WERI-Rb-1 (cell line): ENCODE measurements around the gene TRIM40.

Experiments
- DNase-seq: peaks from one replicate; pipeline ENCODE4 v3.0.0-alpha.2; 2020
- H3K27ac ChIP-seq: fragments of 250-450 bp; sonication (Bioruptor Pico); 2 replicates; pipeline ENCODE4 v1.5.1; 2020; ENCODE audit warnings: mild to moderate bottlenecking, moderate library complexity
- H3K27me3 ChIP-seq: fragments of 250-450 bp; sonication (Bioruptor Pico); 2 replicates; pipeline ENCODE4 v1.5.1; 2021; ENCODE audit warnings: mild to moderate bottlenecking, low read depth, moderate library complexity; ENCODE audit not compliant: insufficient read depth, severe bottlenecking
- H3K36me3 ChIP-seq: fragments of 250-450 bp; sonication (Bioruptor Pico); 2 replicates; pipeline ENCODE4 v1.5.1; 2020; ENCODE audit warnings: mild to moderate bottlenecking, moderate library complexity
- H3K4me3 ChIP-seq: 2 replicates; pipeline ENCODE4 v1.5.1; 2011; ENCODE audit warnings: low read depth, mild to moderate bottlenecking, control low read depth, low read length
- H3K9me3 ChIP-seq: fragments of 250-450 bp; sonication (Bioruptor Pico); 2 replicates; pipeline ENCODE4 v1.5.1; 2021; ENCODE audit warnings: mild to moderate bottlenecking, moderate library complexity; ENCODE audit not compliant: severe bottlenecking
- TF ChIP-seq, protein P1 (sequence below): IDR thresholded peaks from 2 replicates; pipeline ENCODE4 v1.5.1; 2011; ENCODE audit warnings: low read depth, mild to moderate bottlenecking, control low read depth, inconsistent platforms, low read length

The TRIM40 gene

GRCh38 chr6:30102414-30102969 is 33.4 kb upstream of the TRIM40 start:
- TF ChIP-seq, protein P1, sequence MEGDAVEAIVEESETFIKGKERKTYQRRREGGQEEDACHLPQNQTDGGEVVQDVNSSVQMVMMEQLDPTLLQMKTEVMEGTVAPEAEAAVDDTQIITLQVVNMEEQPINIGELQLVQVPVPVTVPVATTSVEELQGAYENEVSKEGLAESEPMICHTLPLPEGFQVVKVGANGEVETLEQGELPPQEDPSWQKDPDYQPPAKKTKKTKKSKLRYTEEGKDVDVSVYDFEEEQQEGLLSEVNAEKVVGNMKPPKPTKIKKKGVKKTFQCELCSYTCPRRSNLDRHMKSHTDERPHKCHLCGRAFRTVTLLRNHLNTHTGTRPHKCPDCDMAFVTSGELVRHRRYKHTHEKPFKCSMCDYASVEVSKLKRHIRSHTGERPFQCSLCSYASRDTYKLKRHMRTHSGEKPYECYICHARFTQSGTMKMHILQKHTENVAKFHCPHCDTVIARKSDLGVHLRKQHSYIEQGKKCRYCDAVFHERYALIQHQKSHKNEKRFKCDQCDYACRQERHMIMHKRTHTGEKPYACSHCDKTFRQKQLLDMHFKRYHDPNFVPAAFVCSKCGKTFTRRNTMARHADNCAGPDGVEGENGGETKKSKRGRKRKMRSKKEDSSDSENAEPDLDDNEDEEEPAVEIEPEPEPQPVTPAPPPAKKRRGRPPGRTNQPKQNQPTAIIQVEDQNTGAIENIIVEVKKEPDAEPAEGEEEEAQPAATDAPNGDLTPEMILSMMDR, result no peak
- Histone ChIP-seq H3K4me3 (0 out of 2 replicates have a peak overlapping the region, but pooled peaks have one; percentile 2), H3K27me3 (peaks cover 94% of the 10 kb centered on the region), H3K9me3 (no peaks in the 10 kb centered on the region), H3K27ac (no peak overlapping the region), H3K36me3 (no peaks in the 10 kb centered on the region)
- no peak for DNase-seq

- peak; percentile 93 for DNase-seq
- no peaks in the 10 kb centered on the region for H3K9me3 ChIP-seq
- TF ChIP-seq, protein P1, result peak; percentile 98
- no peak overlapping the region for H3K27ac ChIP-seq
- peak overlapping the region; percentile 49 for H3K4me3 ChIP-seq
- H3K36me3 ChIP-seq, result no peaks in the 10 kb centered on the region
- peaks cover 94% of the 10 kb centered on the region for H3K27me3 ChIP-seq
Observed at GRCh38 chr6:30102970-30103871, 32.7 kb upstream of the TRIM40 start.

- no peak overlapping the region for H3K27ac ChIP-seq
- H3K9me3 ChIP-seq, result no peaks in the 10 kb centered on the region
- peak overlapping the region; percentile 49 for H3K4me3 ChIP-seq
- peaks cover 94% of the 10 kb centered on the region for H3K27me3 ChIP-seq
- H3K36me3 ChIP-seq, result no peaks in the 10 kb centered on the region
- TF ChIP-seq, protein P1, result no peak
- no peak for DNase-seq
Observed at GRCh38 chr6:30103872-30104179, 32.1 kb upstream of the TRIM40 start.

DNA sequence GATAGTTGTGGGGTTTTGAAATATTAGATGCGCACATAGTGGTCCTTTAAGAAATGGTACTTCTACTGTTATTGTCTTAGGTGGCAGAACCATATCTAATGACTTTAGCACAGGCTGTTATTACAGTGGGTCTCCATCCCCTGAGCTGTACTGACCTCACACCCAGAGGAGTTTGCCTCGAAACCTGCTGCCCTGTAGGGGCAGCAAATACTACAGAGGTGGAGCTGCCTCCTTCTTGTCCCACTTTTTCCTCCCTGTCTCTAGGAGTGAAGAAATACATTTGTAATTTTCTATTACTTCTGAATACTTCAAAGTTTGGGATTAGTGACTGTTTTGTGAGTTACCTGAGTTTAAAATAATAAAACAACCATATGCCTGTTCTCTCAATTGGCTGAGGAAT is 31.3 kb upstream of the TRIM40 start:
- Histone ChIP-seq H3K9me3 (no peaks in the 10 kb centered on the region), H3K27me3 (peaks cover 96% of the 10 kb centered on the region), H3K4me3 (no peak overlapping the region), H3K36me3 (no peaks in the 10 kb centered on the region), H3K27ac (no peak overlapping the region)
- DNase-seq, result no peak
- TF ChIP-seq, protein P1, result peak; percentile 30; the same call in 1 of the 2 replicates

- Histone ChIP-seq H3K27ac (no peak overlapping the region), H3K9me3 (peaks cover 3% of the 10 kb centered on the region), H3K27me3 (peaks cover 98% of the 10 kb centered on the region), H3K36me3 (no peaks in the 10 kb centered on the region), H3K4me3 (no peak overlapping the region)
- TF ChIP-seq, protein P1, result no peak
- DNase-seq, result no peak
Observed at GRCh38 chr6:30111266-30111856, 24.6 kb upstream of the TRIM40 start.
